ENCODE data around the gene CELSR3. TPM values are rescaled to one million over a fixed set of nuclear protein-coding genes. Genes with fewer than 3 reads are reported as not detected.

The CELSR3 gene
- total RNA-seq, 1 donor from 2014 or later: 1.1 TPM

- DNase-seq (ENCODE audit: low read depth) (no peak), FAIRE-seq (peak; percentile 55)
- Histone ChIP-seq H3K36me3 (ENCODE audit: control insufficient read depth, insufficient read depth, low read length) (peaks cover 22% of the 10 kb centered on the region), H3K4me3 (ENCODE audit: low read depth, low read length) (no peak overlapping the region), H3K27me3 (ENCODE audit: control insufficient read depth, insufficient read depth, low read length) (no peaks in the 10 kb centered on the region)
- no peak for TF ChIP-seq CTCF (IDR thresholded peaks at IDR 0.05; ENCODE audit: insufficient read depth, low read length, severe bottlenecking)
Measured at GRCh38 chr3:48678566-48679380, 16.1 kb upstream of the CELSR3 start.

GRCh38 chr3:48678056-48678455 lies 15.4 kb upstream of the CELSR3 start:
- TF ChIP-seq CTCF (IDR thresholded peaks at IDR 0.05; ENCODE audit: insufficient read depth, low read length, severe bottlenecking): no peak
- H3K4me3 ChIP-seq (ENCODE audit: low read depth, low read length): no peak overlapping the region
- H3K27me3 ChIP-seq (ENCODE audit: control insufficient read depth, insufficient read depth, low read length): no peaks in the 10 kb centered on the region
- peaks cover 22% of the 10 kb centered on the region for H3K36me3 ChIP-seq (ENCODE audit: control insufficient read depth, insufficient read depth, low read length)
- FAIRE-seq (peak; percentile 73), DNase-seq (ENCODE audit: low read depth) (no peak)

DNA sequence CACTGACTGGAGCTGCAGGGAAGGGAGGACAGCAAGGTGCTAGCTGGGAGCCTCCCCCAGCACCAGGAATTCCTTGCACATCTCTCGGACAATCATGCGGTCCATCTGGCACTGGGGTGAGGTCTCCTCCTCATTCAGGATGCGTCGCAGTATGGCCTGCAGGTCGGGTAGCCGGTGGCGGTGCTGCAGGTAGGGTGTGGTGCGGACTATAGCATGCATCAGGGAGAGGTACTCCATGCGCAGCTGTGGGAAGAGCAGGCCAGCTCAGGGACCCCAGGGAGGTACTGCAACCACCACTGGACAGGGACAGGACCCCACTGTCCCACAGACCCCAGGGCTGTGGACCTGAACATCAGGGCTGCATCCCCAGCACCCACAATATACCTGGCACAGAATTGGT lies 11.8 kb upstream of the CELSR3 start:
- H3K36me3 ChIP-seq (ENCODE audit: control insufficient read depth, insufficient read depth, low read length): peaks cover 3% of the 10 kb centered on the region
- no peak overlapping the region for H3K4me3 ChIP-seq (ENCODE audit: low read depth, low read length)
- TF ChIP-seq CTCF (IDR thresholded peaks at IDR 0.05; ENCODE audit: insufficient read depth, low read length, severe bottlenecking): no peak
- no peak for FAIRE-seq
- no peaks in the 10 kb centered on the region for H3K27me3 ChIP-seq (ENCODE audit: control insufficient read depth, insufficient read depth, low read length)
- DNase-seq (ENCODE audit: low read depth): no peak

- Histone ChIP-seq H3K4me3 (ENCODE audit: low read depth, low read length) (no peak overlapping the region), H3K27me3 (ENCODE audit: control insufficient read depth, insufficient read depth, low read length) (no peaks in the 10 kb centered on the region), H3K36me3 (ENCODE audit: control insufficient read depth, insufficient read depth, low read length) (peaks cover 1% of the 10 kb centered on the region)
- TF ChIP-seq CTCF (IDR thresholded peaks at IDR 0.05; ENCODE audit: insufficient read depth, low read length, severe bottlenecking): no peak
- DNase-seq (ENCODE audit: low read depth) (no peak), FAIRE-seq (peak; percentile 55)
Measured at GRCh38 chr3:48672522-48672921, 9.8 kb upstream of the CELSR3 start.

DNA sequence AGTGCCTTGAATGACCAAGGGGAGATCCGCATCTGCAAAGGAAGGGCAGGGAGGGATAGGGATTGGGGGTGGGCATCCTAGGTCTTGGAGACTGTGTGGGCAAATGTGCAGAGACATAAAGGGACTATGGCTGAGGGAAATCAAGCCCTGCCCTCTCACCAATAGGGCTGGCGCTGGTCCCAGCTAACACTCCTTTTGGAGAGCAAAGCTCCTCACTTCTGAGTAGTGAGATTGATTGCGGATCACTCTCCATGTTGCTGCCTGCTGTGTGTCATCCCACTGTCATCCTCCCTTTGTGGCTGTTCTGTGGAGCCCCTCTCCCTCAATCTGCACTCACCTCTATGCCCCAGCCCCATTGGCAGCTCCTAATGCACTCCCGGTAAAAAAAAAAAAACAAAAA lies 2.2 kb upstream of the CELSR3 start:
- FAIRE-seq (no peak), DNase-seq (ENCODE audit: low read depth) (no peak)
- TF ChIP-seq CTCF (IDR thresholded peaks at IDR 0.05; ENCODE audit: insufficient read depth, low read length, severe bottlenecking): no peak
- Histone ChIP-seq H3K4me3 (ENCODE audit: low read depth, low read length) (no peak overlapping the region), H3K36me3 (ENCODE audit: control insufficient read depth, insufficient read depth, low read length) (peaks cover 1% of the 10 kb centered on the region), H3K27me3 (ENCODE audit: control insufficient read depth, insufficient read depth, low read length) (no peaks in the 10 kb centered on the region)

- peaks cover 1% of the 10 kb centered on the region for H3K36me3 ChIP-seq (ENCODE audit: control insufficient read depth, insufficient read depth, low read length)
- FAIRE-seq (no peak), DNase-seq (ENCODE audit: low read depth) (no peak)
- no peak for TF ChIP-seq CTCF (IDR thresholded peaks at IDR 0.05; ENCODE audit: insufficient read depth, low read length, severe bottlenecking)
- H3K27me3 ChIP-seq (ENCODE audit: control insufficient read depth, insufficient read depth, low read length): no peaks in the 10 kb centered on the region
- no peak overlapping the region for H3K4me3 ChIP-seq (ENCODE audit: low read depth, low read length)
Measured at GRCh38 chr3:48664313-48664644, 1.6 kb upstream of the CELSR3 start.

Data from bronchial epithelial cell (primary cell).